ENCODE results near the gene WDR55.

GRCh38 chr5:140627972-140628371 lies 36.7 kb upstream of the WDR55 start:
- TF ChIP-seq POLR2A (IDR thresholded peaks at IDR 0.05; ENCODE audit: low read depth) (no peak), CTCF (IDR thresholded peaks at IDR 0.05) (no peak)
